ENCODE measurements around the gene PTPRT. TPM values are rescaled to one million over a fixed set of nuclear protein-coding genes. Genes with fewer than 3 reads are reported as not detected.
"Not testable (repeated sequence)": the region's sequence is repeated elsewhere in the genome, so short reads cannot be mapped to it uniquely, and the experiment has no call there.

The PTPRT gene
- total and polyA plus RNA-seq, 4 donors: 0.03 to 0.19 (median 0.18) TPM; not detected in 1

GRCh38 chr20:42923348-42923918, 266.3 kb downstream of the PTPRT start:
- Histone ChIP-seq H3K4me1 (ENCODE audit: control insufficient read depth in 1 of 2, insufficient read depth in 2 of 2, low read length in 2 of 2) (no peaks in the 10 kb centered on the region), H3K36me3 (ENCODE audit: control insufficient read depth in 1 of 2, insufficient read depth in 2 of 2, low read length in 1 of 2) (no peaks in the 10 kb centered on the region), H3K9me3 (ENCODE audit: control insufficient read depth, low read length) (no peaks in the 10 kb centered on the region), H3K4me3 (ENCODE audit: low read length in 2 of 2) (no peak overlapping the region), H3K27ac (ENCODE audit: low read depth in 1 of 2, low read length in 2 of 2) (no peak overlapping the region), H3K27me3 (ENCODE audit: control insufficient read depth in 1 of 2, insufficient read depth in 2 of 2, low read length in 1 of 2) (peaks cover 0 to 1% of the 10 kb centered on the region in 2 donors)
- no peak for DNase-seq
- ATAC-seq (ENCODE audit: low FRiP score): no peak
- intact Hi-C loops (cut with DNase I): no loop called here
- WGBS, 2 donors: 79 to 82% methylated on average over 7 of the region's 7 CpGs

- Histone ChIP-seq H3K4me1 (ENCODE audit: control insufficient read depth in 1 of 2, insufficient read depth in 2 of 2, low read length in 2 of 2) (no peaks in the 10 kb centered on the region), H3K4me3 (ENCODE audit: low read length in 2 of 2) (no peak overlapping the region), H3K27ac (ENCODE audit: low read depth in 1 of 2, low read length in 2 of 2) (no peak overlapping the region), H3K9me3 (ENCODE audit: control insufficient read depth, low read length) (no peaks in the 10 kb centered on the region), H3K27me3 (ENCODE audit: control insufficient read depth in 1 of 2, insufficient read depth in 2 of 2, low read length in 1 of 2) (peaks cover 0 to 1% of the 10 kb centered on the region in 2 donors), H3K36me3 (ENCODE audit: control insufficient read depth in 1 of 2, insufficient read depth in 2 of 2, low read length in 1 of 2) (no peaks in the 10 kb centered on the region)
- WGBS, 2 donors: 83 to 84% methylated on average over 2 of the region's 2 CpGs
- ATAC-seq (ENCODE audit: low FRiP score): no peak
- DNase-seq: no peak
- intact Hi-C loops (cut with DNase I): no loop called here
Observed at GRCh38 chr20:42920776-42921175, 268.9 kb downstream of the PTPRT start.

- H3K27ac ChIP-seq (ENCODE audit: low read depth in 1 of 2, low read length in 2 of 2): no peak overlapping the region
- DNase-seq: no peak
- no peaks in the 10 kb centered on the region for H3K36me3 ChIP-seq (ENCODE audit: control insufficient read depth in 1 of 2, insufficient read depth in 2 of 2, low read length in 1 of 2)
- WGBS, 2 donors: 71 to 79% methylated on average over 2 of the region's 2 CpGs
- H3K4me1 ChIP-seq (ENCODE audit: control insufficient read depth in 1 of 2, insufficient read depth in 2 of 2, low read length in 2 of 2): no peaks in the 10 kb centered on the region
- H3K4me3 ChIP-seq (ENCODE audit: low read length in 2 of 2): no peak overlapping the region
- H3K27me3 ChIP-seq (ENCODE audit: control insufficient read depth in 1 of 2, insufficient read depth in 2 of 2, low read length in 1 of 2): peaks cover 0 to 1% of the 10 kb centered on the region in 2 donors
- intact Hi-C loops (cut with DNase I): no loop called here
- H3K9me3 ChIP-seq (ENCODE audit: control insufficient read depth, low read length): no peaks in the 10 kb centered on the region
- ATAC-seq (ENCODE audit: low FRiP score): no peak
Observed at GRCh38 chr20:42919316-42919715, 270.4 kb downstream of the PTPRT start.

- H3K27me3 ChIP-seq (ENCODE audit: control insufficient read depth in 1 of 2, insufficient read depth in 2 of 2, low read length in 1 of 2): no peaks in the 10 kb centered on the region
- H3K27ac ChIP-seq (ENCODE audit: low read depth in 1 of 2, low read length in 2 of 2): no peak overlapping the region
- H3K36me3 ChIP-seq (ENCODE audit: control insufficient read depth in 1 of 2, insufficient read depth in 2 of 2, low read length in 1 of 2): no peaks in the 10 kb centered on the region
- ATAC-seq (ENCODE audit: low FRiP score): no peak
- 81 to 82% methylated on average over 8 of the region's 8 CpGs for WGBS, 2 donors
- intact Hi-C loops (cut with DNase I): no loop called here
- H3K9me3 ChIP-seq (ENCODE audit: control insufficient read depth, low read length): no peaks in the 10 kb centered on the region
- DNase-seq: no peak
- no peaks in the 10 kb centered on the region for H3K4me1 ChIP-seq (ENCODE audit: control insufficient read depth in 1 of 2, insufficient read depth in 2 of 2, low read length in 2 of 2)
- H3K4me3 ChIP-seq (ENCODE audit: low read length in 2 of 2): no peak overlapping the region
Observed at GRCh38 chr20:42915081-42915480, 274.6 kb downstream of the PTPRT start.

GRCh38 chr20:42914302-42914701, 275.4 kb downstream of the PTPRT start:
- Histone ChIP-seq H3K4me3 (ENCODE audit: low read length in 2 of 2) (no peak overlapping the region), H3K36me3 (ENCODE audit: control insufficient read depth in 1 of 2, insufficient read depth in 2 of 2, low read length in 1 of 2) (no peaks in the 10 kb centered on the region), H3K27me3 (ENCODE audit: control insufficient read depth in 1 of 2, insufficient read depth in 2 of 2, low read length in 1 of 2) (no peaks in the 10 kb centered on the region), H3K9me3 (ENCODE audit: control insufficient read depth, low read length) (no peaks in the 10 kb centered on the region), H3K27ac (ENCODE audit: low read depth in 1 of 2, low read length in 2 of 2) (no peak overlapping the region), H3K4me1 (ENCODE audit: control insufficient read depth in 1 of 2, insufficient read depth in 2 of 2, low read length in 2 of 2) (no peaks in the 10 kb centered on the region)
- ATAC-seq (ENCODE audit: low FRiP score): no peak
- 67 to 77% methylated on average over 5 of the region's 5 CpGs for WGBS, 2 donors
- intact Hi-C loops (cut with DNase I): no loop called here
- DNase-seq: no peak

GRCh38 chr20:42910808-42911207, 278.9 kb downstream of the PTPRT start:
- 68 to 71% methylated on average over 2 of the region's 2 CpGs for WGBS, 2 donors
- H3K27me3 ChIP-seq (ENCODE audit: control insufficient read depth in 1 of 2, insufficient read depth in 2 of 2, low read length in 1 of 2); H3K4me3 ChIP-seq (ENCODE audit: low read length in 2 of 2); H3K36me3 ChIP-seq (ENCODE audit: control insufficient read depth in 1 of 2, insufficient read depth in 2 of 2, low read length in 1 of 2); H3K27ac ChIP-seq (ENCODE audit: low read depth in 1 of 2, low read length in 2 of 2); DNase-seq; H3K4me1 ChIP-seq (ENCODE audit: control insufficient read depth in 1 of 2, insufficient read depth in 2 of 2, low read length in 2 of 2); intact Hi-C loops (cut with DNase I); H3K9me3 ChIP-seq (ENCODE audit: control insufficient read depth, low read length); ATAC-seq (ENCODE audit: low FRiP score): not testable (repeated sequence)

- intact Hi-C loops (cut with DNase I): no loop called here
- H3K36me3 ChIP-seq (ENCODE audit: control insufficient read depth in 1 of 2, insufficient read depth in 2 of 2, low read length in 1 of 2): no peaks in the 10 kb centered on the region
Observed at GRCh38 chr20:42907730-42908129, 282.0 kb downstream of the PTPRT start.

GRCh38 chr20:42906120-42906519, 283.6 kb downstream of the PTPRT start:
- intact Hi-C loops (cut with DNase I): no loop called here
- Histone ChIP-seq H3K27ac (ENCODE audit: low read depth in 1 of 2, low read length in 2 of 2) (no peak overlapping the region), H3K36me3 (ENCODE audit: control insufficient read depth in 1 of 2, insufficient read depth in 2 of 2, low read length in 1 of 2) (no peaks in the 10 kb centered on the region), H3K4me1 (ENCODE audit: control insufficient read depth in 1 of 2, insufficient read depth in 2 of 2, low read length in 2 of 2) (no peaks in the 10 kb centered on the region), H3K4me3 (ENCODE audit: low read length in 2 of 2) (no peak overlapping the region), H3K27me3 (ENCODE audit: control insufficient read depth in 1 of 2, insufficient read depth in 2 of 2, low read length in 1 of 2) (no peaks in the 10 kb centered on the region), H3K9me3 (ENCODE audit: control insufficient read depth, low read length) (no peaks in the 10 kb centered on the region)
- WGBS, 2 donors: 80 to 82% methylated on average over 10 of the region's 10 CpGs
- ATAC-seq (ENCODE audit: low FRiP score) (no peak), DNase-seq (no peak)

More at GRCh38 chr20:42907730-42908129, 282.0 kb downstream of the PTPRT start:
- H3K4me3 ChIP-seq (ENCODE audit: low read length in 2 of 2): no peak overlapping the region
- H3K4me1 ChIP-seq (ENCODE audit: control insufficient read depth in 1 of 2, insufficient read depth in 2 of 2, low read length in 2 of 2): no peaks in the 10 kb centered on the region
- H3K27me3 ChIP-seq (ENCODE audit: control insufficient read depth in 1 of 2, insufficient read depth in 2 of 2, low read length in 1 of 2): no peaks in the 10 kb centered on the region
- no peaks in the 10 kb centered on the region for H3K9me3 ChIP-seq (ENCODE audit: control insufficient read depth, low read length)
- no peak overlapping the region for H3K27ac ChIP-seq (ENCODE audit: low read depth in 1 of 2, low read length in 2 of 2)
- 91 to 95% methylated on average over 3 of the region's 3 CpGs for WGBS, 2 donors
- DNase-seq: no peak
- no peak for ATAC-seq (ENCODE audit: low FRiP score)

GRCh38 chr20:42902509-42902908, 287.2 kb downstream of the PTPRT start:
- Histone ChIP-seq H3K27ac (ENCODE audit: low read depth in 1 of 2, low read length in 2 of 2) (no peak overlapping the region), H3K9me3 (ENCODE audit: control insufficient read depth, low read length) (no peaks in the 10 kb centered on the region), H3K27me3 (ENCODE audit: control insufficient read depth in 1 of 2, insufficient read depth in 2 of 2, low read length in 1 of 2) (no peaks in the 10 kb centered on the region), H3K4me1 (ENCODE audit: control insufficient read depth in 1 of 2, insufficient read depth in 2 of 2, low read length in 2 of 2) (no peaks in the 10 kb centered on the region), H3K4me3 (ENCODE audit: low read length in 2 of 2) (no peak overlapping the region), H3K36me3 (ENCODE audit: control insufficient read depth in 1 of 2, insufficient read depth in 2 of 2, low read length in 1 of 2) (no peaks in the 10 kb centered on the region)
- 94% methylated on average over 3 of the region's 3 CpGs for WGBS, 2 donors
- ATAC-seq (ENCODE audit: low FRiP score) (no peak), DNase-seq (no peak)
- intact Hi-C loops (cut with DNase I): no loop called here

Measured in aorta (tissue), 5 donors.